Measurements from ENCODE around the gene BRSK2. TPM values are rescaled to one million over a fixed set of nuclear protein-coding genes. Genes with fewer than 3 reads are reported as not detected.
A peak's percentile ranks its signal among the peaks of the same experiment; 100 is the strongest.

The BRSK2 gene
- total and polyA plus RNA-seq, 9 of the 15 experiments (the other 6 are each of a cell fraction or from before 2014, with no cell fraction given), result 0.06 to 0.52 (median 0.18) TPM; not detected in 5

GRCh38 chr11:1388763-1389102 lies 1.0 kb upstream of the BRSK2 start:
- no peaks in the 10 kb centered on the region for H3K36me3 ChIP-seq (ENCODE audit: control insufficient read depth, insufficient read depth, low read length)
- in situ Hi-C loops (cut with MboI) (no loop called here), intact Hi-C loops (cut with micrococcal nuclease) (no loop called here)
- ATAC-seq (no peak), FAIRE-seq (no peak), DNase-seq (ENCODE audit: extremely low read depth in 1 of 4, low spot score in 3 of 4) (no peak)
- no peak overlapping the region for H2AFZ ChIP-seq (ENCODE audit: low read depth, low read length)
- 0 out of 2 replicates have a peak, but pooled peaks cover 5% of the 10 kb centered on the region for H4K20me1 ChIP-seq (replicated peaks; ENCODE audit: control insufficient read depth, insufficient read depth, low read length)
- no peaks in the 10 kb centered on the region for H3K79me2 ChIP-seq (ENCODE audit: control insufficient read depth, insufficient read depth, low read length)
- peaks cover 0 to 25% of the 10 kb centered on the region in 2 experiments; a peak in 2 of 5 replicates for H3K4me1 ChIP-seq (replicated peaks in 1 of 2; ENCODE audit: control insufficient read depth in 2 of 2, insufficient read depth in 2 of 2, low read length in 2 of 2)
- H3K9me3 ChIP-seq (replicated peaks; ENCODE audit: control insufficient read depth, insufficient read depth, low read depth, low read length), result no peaks in the 10 kb centered on the region
- BruUV-seq (replicated peaks), result no TSS peak
- H3K27me3 ChIP-seq (ENCODE audit: control insufficient read depth in 2 of 2, insufficient read depth in 2 of 2, low read length in 2 of 2), result peaks cover 5 to 54% of the 10 kb centered on the region in 2 experiments; a peak in 3 of 5 replicates
- no peak overlapping the region for H3K27ac ChIP-seq (ENCODE audit: extremely low read depth, low read depth, low read length)
- 58% methylated on average over 13 of the region's 22 CpGs for WGBS (ENCODE audit: insufficient coverage, low coverage, missing lambda C conversion rate)
- no peak overlapping the region for H3K4me2 ChIP-seq (ENCODE audit: insufficient read depth, low read length)
- H3K4me3 ChIP-seq, result no peak overlapping the region
- no peaks in the 10 kb centered on the region for H3K9me1 ChIP-seq (ENCODE audit: control insufficient read depth, insufficient read depth, low read length)
- H3K9ac ChIP-seq (ENCODE audit: insufficient read depth in 1 of 2, low read depth in 2 of 2, low read length in 2 of 2), result peak overlapping the region in 1 of 2 experiments; percentile 89; a peak in 1 of 4 replicates
- CTCF ChIA-PET (ENCODE audit: low intra/inter-chr PET ratio), result no interaction called here
- POLR2A ChIA-PET, result interaction anchor here (0.7 kb wide), 1 partner anchor 37 kb away, joined by 3 read pairs; no protein-coding TSS in a partner anchor
- TF ChIP-seq ZNF655 (CRISPR knock-in tag; IDR thresholded peaks at IDR 0.05), result no peak
- TF ChIP-seq HDAC3 (IDR thresholded peaks at IDR 0.05; ENCODE audit: borderline replicate concordance, partially characterized antibody), result no peak
- no peak for TF ChIP-seq CREM (IDR thresholded peaks at IDR 0.05; ENCODE audit: low read depth)
- no peak for TF ChIP-seq ZBTB49 (CRISPR knock-in tag; IDR thresholded peaks at IDR 0.05; ENCODE audit: borderline replicate concordance)
- TF ChIP-seq ZFP1 (CRISPR knock-in tag; IDR thresholded peaks at IDR 0.05), result no peak
- no peak for TF ChIP-seq GABPB1 (CRISPR knock-in tag; IDR thresholded peaks at IDR 0.05)
- TF ChIP-seq ZC3H4 (CRISPR knock-in tag; IDR thresholded peaks at IDR 0.05; ENCODE audit: borderline replicate concordance), result no peak
- no peak for TF ChIP-seq MECOM (CRISPR knock-in tag; IDR thresholded peaks at IDR 0.05)
- no peak for TF ChIP-seq HOMEZ (CRISPR knock-in tag; IDR thresholded peaks at IDR 0.05)
- TF ChIP-seq HNRNPLL (IDR thresholded peaks at IDR 0.05; ENCODE audit: low read depth, low read length, poor library complexity, severe bottlenecking), result no peak

Measured in K562 (cell line).